ENCODE measurements around the gene RRAGD.
A peak's percentile ranks its signal among the peaks of the same experiment; 100 is the strongest.

Gene RRAGD, protein sequence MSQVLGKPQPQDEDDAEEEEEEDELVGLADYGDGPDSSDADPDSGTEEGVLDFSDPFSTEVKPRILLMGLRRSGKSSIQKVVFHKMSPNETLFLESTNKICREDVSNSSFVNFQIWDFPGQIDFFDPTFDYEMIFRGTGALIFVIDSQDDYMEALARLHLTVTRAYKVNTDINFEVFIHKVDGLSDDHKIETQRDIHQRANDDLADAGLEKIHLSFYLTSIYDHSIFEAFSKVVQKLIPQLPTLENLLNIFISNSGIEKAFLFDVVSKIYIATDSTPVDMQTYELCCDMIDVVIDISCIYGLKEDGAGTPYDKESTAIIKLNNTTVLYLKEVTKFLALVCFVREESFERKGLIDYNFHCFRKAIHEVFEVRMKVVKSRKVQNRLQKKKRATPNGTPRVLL

DNA sequence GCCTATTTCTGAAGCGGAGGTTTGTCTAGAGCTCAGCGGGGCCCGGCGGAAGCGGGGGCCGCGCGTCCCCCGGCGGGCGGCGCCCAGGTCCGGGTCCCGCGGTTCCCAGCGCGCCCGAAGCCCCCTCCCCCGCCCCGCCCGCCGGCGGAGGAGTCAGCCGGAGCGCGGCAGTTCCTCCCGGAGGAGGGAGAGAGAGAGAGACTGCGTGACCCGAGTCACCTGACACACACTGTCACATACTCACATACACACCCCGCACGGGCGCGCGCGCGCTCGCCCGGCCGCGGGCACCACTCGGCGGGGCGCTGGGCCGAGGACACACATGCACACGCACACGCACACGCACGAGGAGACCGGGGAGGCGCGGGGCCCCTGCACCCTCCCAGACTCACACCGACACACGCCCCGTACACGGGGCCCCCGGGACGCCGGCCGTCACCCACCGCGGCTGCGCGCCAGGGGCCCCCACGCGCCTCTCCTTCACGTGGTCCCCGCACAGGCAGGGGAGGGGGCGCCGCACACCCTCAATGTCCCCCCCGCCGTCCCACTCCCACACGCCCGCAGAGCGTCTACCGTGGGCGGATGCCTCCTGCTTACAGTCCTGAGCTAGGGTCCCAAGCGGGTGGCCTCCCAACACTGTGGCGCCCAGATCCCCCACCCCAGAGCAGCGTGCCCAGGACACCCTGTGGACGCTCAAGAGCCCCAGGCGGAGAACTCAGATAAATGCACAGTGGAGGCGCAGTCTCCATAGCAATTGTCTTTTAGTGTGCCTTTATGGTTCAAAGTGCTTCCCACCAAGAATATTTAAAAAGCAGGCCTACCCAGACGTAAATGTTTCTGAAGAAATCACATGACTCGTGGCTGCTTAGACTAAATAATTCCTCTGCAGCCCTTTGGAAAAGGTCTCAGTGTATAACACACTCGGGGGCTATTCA, at the start of gene RRAGD:
Gene RRAGD (minus strand): TSS at position 203 of the 935 bp plus-strand sequence. CDS start 280 bp downstream, outside the sequence.
- DNase-seq: peak; percentile 70

DNA sequence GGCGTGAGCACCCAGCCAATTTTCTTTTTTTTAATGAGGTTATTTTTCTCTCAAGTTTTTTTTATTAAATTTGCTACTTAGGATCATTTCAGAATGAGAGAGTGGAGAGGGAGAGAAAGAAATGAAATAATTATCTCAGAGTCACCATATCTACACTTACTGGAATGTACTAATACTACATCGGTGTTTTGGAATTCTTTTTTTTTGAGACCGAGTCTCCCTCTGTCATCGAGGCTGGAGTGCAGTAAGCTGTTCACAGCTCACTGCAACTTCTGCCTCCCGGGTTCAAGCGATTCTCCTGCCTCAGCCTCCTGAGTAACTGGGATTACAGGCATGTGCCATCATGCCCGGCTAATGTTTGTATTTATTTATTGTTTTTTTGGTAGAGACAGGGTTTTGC, 48.6 kb upstream of the RRAGD start:
- no peak for DNase-seq

DNA sequence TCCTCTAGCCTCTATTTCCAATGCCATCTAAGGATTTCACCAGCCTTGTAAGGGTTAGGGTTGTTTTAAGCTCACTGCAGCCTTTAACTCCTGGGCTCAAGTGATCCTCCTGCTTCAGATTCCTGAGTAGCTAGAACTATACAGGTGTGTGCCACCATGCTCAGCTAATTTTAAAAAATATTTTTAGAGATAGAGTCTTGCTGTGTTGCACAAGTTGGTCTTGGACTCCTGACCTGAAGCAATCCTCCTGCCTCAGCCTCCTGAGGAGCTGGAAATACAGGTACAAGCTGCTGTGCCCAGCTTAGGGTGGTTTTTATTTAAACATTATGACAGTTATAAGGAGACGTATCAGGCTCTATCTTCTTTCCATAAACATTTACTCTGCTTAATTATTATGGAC, 47.4 kb upstream of the RRAGD start:
- no peak for DNase-seq

DNA sequence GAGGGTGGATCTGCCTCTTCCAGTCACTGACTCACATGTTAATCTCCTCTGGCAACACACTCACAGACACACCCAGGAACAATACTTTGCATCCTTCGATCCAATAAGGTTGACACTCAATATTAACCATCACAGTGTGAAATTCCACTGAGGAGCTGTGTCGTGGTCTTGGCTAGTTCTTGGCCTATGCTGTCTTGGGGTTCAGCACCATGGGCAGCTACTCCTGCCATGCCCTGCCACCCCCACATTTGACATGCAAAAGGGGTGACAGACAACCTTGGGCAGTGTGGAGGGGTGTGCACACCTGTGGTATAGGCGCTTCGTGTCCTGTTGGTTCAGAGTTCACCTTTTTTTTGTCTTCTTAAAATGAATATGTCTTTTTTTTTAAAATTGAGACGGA, 46.6 kb upstream of the RRAGD start:
- DNase-seq: no peak

DNA sequence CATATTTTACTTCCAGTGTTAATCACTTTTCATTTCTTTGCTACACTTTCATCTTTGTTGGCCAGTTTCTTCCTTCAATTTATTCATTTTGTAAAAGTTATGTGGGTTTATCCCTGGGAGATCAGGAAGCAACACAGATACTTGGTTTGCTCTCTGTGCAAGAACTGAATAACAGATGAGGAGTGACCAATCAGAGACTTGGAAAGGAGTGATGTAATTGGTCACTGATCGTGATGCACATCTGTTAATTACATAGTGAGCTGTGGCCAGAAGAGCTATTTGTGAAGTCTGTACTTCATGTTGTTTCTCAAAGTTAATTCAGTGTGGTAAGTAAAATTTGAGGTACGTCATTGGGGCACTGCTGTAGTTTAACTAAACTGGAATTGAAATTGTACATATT, 42.2 kb upstream of the RRAGD start:
- no peak for DNase-seq

DNA sequence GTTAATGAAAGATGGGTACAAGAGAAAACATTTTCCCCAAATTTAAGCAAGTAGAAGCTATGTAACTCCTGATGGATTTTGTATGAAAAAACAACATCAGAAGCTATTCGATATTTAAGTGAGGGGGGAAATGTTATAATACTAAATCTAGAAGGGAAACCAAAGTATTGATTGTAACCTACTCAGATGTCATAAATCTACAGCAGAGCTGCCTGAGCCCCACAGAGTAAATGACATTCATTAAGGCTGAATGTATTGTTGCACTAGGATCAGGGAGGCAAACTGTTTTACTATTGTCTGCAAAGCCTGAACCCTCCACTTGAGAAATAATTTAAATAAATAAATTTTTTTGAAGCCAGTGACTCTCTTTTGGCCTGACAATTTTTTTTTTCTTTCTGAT, 40.2 kb upstream of the RRAGD start:
- no peak for DNase-seq

DNA sequence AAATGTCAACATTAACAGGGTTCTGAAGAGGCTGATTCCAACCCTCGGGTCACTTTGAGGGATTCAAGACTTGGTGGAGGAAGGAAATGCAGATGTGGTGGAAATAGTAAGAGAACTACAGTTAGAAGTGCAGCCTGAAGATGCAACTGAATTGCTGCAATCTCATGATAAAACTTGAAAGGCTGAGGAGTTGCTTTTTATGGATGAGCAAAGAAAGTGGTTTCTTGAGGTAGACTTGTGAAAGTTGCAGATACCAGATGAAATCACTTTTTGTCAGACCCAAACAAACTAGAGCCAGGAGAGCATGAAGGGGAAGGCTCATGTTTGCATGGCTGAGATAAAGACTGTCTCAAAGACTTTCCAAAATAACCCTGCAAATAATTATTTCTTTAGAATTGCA, 37.1 kb upstream of the RRAGD start:
- DNase-seq: no peak

- DNase-seq: no peak
Observed at GRCh38 chr6:89443658-89444057, 31.6 kb upstream of the RRAGD start.

GRCh38 chr6:89440200-89440599, 28.1 kb upstream of the RRAGD start:
- no peak for DNase-seq

- DNase-seq: no peak
Observed at GRCh38 chr6:89439014-89439413, 26.9 kb upstream of the RRAGD start.

DNA sequence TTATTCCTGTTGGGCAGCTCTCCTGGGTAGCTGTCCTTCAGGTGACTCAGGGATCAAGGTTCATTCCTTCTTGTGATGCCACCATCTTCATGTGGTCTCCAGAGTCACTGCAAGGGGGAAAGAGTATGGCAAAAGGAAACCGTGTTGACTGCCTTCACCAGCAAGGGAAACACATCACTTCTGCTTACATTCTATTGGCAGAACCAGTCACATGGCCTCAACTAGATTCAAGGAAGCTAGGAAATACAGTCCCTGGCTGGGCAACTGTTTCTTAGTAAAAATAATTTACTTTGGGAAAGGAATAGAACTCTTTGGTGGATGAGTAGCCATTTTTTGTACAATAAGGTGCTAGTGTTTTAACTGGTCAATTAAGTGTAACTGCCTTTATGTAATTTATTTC, 26.2 kb upstream of the RRAGD start:
- DNase-seq: no peak

GRCh38 chr6:89436226-89436625, 24.2 kb upstream of the RRAGD start:
- DNase-seq: no peak

DNA sequence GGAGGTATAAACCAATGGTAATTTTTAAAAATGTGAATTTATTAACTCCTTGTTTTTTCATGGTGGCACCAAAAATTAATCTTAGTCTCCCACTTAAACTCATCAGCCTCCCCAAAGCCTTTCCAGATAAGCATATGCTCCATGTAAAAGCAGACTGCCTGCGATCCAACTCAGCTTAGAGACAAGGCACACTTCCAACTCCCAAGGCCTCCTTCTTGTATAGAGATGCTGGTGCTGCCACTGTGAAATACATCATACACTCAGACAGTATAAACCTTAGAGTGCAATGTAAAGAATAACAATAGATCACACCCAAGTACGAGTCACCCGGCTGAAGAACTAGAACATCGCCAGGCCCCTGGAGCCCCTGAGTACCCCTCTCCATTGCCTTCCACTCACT, 22.9 kb upstream of the RRAGD start:
- DNase-seq: no peak

DNA sequence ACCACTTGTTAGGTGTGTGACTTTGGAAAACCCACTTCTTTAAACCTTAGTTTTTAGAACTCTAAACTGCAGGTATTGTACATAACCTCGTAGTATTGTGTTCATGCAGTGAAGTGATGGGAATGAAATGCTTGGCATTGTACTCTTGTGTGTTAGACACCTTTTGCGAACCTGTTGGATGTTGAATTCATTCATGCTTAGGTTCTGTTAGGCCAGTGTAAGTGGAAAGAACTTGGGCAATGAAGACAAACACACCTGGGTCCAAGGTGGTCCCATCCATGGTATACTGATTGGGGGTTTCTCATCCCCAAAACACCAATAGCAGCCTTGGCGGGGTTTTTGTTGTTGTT, 22.1 kb upstream of the RRAGD start:
- DNase-seq: no peak

DNA sequence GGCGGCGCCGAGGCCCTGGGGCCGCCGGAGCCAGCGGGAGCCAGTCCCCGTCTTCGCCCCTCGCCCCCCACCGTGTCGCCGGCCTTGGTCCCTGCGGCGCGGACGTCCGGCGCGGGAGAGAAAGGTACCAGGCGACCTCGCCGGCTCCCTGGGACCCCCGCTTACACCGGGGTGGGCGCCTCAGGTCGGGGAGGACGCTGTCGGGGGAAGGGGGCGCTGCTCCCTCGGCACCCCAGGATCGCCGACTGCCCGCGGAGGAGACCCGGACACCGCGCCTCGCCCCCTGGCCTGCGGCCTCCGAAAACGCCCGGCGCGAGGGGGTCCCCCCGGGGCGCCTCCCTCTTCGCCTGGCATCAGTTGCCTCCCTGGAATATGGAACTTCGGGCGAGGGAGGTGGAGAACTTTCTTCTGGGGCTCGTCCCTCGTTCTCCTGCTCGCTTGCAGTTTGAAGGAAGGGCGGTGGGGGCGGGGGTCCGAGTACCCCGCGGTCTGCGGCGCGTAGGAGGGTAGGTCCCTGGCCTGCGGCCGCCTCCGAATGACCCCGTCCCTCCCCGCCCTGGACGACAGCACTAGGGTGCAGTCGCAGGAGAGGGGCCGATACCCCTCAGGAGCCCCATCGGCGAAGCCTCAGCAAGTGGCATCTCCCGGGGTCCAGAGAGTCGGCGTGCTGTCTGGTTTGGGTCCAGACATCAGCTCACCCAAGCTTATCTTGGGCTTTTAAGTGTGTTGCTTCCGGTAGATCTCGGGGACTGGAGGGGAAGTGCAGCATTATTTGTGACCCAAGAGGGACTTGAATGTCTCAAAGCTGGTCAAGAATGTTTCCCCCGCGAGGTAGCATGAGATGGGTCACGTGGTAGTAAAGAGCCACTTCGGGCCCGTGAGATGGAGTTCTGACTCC, 21.4 kb upstream of the RRAGD start:
- peak; percentile 45 for DNase-seq

GRCh38 chr6:89432875-89433251, 20.8 kb upstream of the RRAGD start, which contains the start of gene ANKRD6:
Gene ANKRD6, plus strand, starts transcription at chr6:89433152. Its CDS starts 133,825 bp downstream, at chr6:89566977.
- DNase-seq: peak; percentile 82

DNA sequence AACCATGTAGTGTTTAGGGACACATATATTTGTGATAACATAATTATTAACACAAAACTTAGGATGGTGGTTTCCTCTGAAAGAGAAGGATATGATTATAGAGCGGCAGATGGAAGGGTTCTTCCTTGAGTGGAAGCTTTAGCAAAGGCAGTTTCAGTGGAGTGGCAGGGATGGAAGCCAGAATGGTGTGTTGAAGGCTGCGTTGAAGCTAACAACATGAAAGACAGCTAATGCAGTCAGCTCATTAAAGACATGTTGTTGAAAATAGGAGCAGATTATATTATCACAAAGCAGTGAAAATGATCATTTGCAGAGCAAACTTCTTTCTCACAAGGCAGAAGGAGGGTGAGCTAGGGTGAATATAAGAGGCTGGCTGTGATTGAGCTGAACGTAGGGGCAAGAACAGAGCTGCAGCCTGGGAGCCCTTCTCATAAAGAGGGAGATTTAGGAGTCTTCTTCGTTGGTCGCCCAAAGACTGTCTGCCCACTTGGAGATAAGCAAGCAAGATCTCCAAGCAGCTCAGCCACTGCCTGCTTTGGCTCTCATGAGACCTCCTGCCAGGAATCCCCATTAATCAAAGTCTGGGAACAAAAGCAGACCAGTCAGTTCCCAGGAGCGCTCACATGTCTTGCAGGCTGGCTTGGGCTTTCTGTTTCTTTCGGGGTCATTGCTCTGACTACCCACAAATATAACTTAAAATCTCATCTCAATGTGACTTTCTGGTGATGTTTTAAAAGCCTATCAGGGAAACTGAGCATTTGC, 18.3 kb upstream of the RRAGD start:
- no peak for DNase-seq

- no peak for DNase-seq
Observed at GRCh38 chr6:89416796-89417195, 4.7 kb upstream of the RRAGD start.

GRCh38 chr6:89415185-89415584, 3.1 kb upstream of the RRAGD start:
- no peak for DNase-seq

DNA sequence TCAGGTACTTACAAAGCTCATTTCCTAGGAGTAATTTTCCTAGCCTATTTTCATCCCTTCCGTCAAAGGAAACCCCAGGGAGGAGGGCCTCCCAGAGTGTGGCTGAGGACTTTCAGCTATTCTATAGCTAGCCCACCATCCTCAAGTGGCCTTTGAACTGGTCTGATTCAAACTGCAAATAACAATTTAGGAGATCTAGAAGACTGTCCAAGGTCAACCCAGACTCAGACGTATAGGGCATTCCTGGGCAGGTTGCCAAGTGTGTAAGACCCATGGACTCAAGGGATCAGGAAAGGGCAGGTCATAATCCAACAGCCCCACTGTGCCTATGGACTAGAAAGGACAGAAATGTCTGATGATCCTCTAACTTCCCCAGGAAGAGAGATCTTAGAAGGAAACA, 2.1 kb upstream of the RRAGD start:
- DNase-seq: no peak

DNA sequence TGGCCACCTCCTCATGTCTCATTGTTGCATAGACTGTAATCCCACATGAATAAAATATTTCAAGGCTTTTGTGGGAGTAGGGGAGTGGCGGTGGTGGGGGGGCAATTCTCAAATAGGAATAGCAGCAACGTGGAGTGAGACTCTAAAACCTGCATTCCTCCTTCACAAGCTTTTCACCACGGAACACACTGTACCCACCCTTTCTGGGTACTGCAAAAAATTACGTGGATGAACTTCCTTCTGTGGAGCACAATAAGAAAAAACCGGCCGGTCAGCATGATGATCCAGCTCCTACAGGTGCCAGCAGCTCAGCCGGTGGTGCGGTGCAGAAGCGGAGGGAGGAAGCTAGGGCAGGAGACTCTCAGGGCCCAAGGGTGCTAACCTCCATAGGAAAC, 930 bp upstream of the RRAGD start:
- no peak for DNase-seq

Data from CD4-positive, alpha-beta T cell treated with Interleukin-17A for 1 hour (primary cell).